WERI-Rb-1 (cell line): Measurements from ENCODE around the gene EIF1B.

ENCODE experiments used
- DNase-seq: peaks from one replicate; pipeline ENCODE4 v3.0.0-alpha.2; 2020
- H3K27ac ChIP-seq: fragments of 250-450 bp; sonication (Bioruptor Pico); 2 replicates; pipeline ENCODE4 v1.5.1; 2020; ENCODE audit warnings: mild to moderate bottlenecking, moderate library complexity
- H3K27me3 ChIP-seq: fragments of 250-450 bp; sonication (Bioruptor Pico); 2 replicates; pipeline ENCODE4 v1.5.1; 2021; ENCODE audit warnings: mild to moderate bottlenecking, low read depth, moderate library complexity; ENCODE audit not compliant: insufficient read depth, severe bottlenecking
- H3K36me3 ChIP-seq: fragments of 250-450 bp; sonication (Bioruptor Pico); 2 replicates; pipeline ENCODE4 v1.5.1; 2020; ENCODE audit warnings: mild to moderate bottlenecking, moderate library complexity
- H3K4me3 ChIP-seq: 2 replicates; pipeline ENCODE4 v1.5.1; 2011; ENCODE audit warnings: low read depth, mild to moderate bottlenecking, control low read depth, low read length
- H3K9me3 ChIP-seq: fragments of 250-450 bp; sonication (Bioruptor Pico); 2 replicates; pipeline ENCODE4 v1.5.1; 2021; ENCODE audit warnings: mild to moderate bottlenecking, moderate library complexity; ENCODE audit not compliant: severe bottlenecking
- TF ChIP-seq, protein P1 (sequence below): IDR thresholded peaks from 2 replicates; pipeline ENCODE4 v1.5.1; 2011; ENCODE audit warnings: low read depth, mild to moderate bottlenecking, control low read depth, inconsistent platforms, low read length

Gene EIF1B

DNA sequence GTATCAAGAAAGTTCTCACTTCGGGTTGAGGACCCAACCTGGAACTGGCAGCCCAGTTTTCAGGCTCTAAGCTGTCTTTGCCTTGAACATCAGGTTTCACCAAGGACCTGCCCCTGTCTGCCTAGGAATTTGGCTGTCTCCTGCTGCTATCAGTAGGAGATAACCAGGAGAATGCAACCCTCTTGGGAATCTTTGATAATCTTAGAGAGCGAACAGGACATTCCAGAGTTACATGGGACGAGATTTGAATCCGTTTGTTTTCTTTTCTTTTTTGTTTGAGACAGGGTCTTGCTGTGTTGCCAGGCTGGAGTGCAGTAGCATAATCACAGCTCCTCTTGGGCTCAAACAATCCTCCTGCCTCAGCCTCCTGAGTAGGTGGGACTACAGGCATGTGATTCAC, 18.0 kb upstream of the EIF1B start:
- DNase-seq = no peak
- Histone ChIP-seq H3K27me3 (no peaks in the 10 kb centered on the region), H3K36me3 (no peaks in the 10 kb centered on the region), H3K4me3 (no peak overlapping the region), H3K27ac (no peak overlapping the region), H3K9me3 (no peaks in the 10 kb centered on the region)
- TF ChIP-seq, protein P1, sequence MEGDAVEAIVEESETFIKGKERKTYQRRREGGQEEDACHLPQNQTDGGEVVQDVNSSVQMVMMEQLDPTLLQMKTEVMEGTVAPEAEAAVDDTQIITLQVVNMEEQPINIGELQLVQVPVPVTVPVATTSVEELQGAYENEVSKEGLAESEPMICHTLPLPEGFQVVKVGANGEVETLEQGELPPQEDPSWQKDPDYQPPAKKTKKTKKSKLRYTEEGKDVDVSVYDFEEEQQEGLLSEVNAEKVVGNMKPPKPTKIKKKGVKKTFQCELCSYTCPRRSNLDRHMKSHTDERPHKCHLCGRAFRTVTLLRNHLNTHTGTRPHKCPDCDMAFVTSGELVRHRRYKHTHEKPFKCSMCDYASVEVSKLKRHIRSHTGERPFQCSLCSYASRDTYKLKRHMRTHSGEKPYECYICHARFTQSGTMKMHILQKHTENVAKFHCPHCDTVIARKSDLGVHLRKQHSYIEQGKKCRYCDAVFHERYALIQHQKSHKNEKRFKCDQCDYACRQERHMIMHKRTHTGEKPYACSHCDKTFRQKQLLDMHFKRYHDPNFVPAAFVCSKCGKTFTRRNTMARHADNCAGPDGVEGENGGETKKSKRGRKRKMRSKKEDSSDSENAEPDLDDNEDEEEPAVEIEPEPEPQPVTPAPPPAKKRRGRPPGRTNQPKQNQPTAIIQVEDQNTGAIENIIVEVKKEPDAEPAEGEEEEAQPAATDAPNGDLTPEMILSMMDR = no peak

DNA sequence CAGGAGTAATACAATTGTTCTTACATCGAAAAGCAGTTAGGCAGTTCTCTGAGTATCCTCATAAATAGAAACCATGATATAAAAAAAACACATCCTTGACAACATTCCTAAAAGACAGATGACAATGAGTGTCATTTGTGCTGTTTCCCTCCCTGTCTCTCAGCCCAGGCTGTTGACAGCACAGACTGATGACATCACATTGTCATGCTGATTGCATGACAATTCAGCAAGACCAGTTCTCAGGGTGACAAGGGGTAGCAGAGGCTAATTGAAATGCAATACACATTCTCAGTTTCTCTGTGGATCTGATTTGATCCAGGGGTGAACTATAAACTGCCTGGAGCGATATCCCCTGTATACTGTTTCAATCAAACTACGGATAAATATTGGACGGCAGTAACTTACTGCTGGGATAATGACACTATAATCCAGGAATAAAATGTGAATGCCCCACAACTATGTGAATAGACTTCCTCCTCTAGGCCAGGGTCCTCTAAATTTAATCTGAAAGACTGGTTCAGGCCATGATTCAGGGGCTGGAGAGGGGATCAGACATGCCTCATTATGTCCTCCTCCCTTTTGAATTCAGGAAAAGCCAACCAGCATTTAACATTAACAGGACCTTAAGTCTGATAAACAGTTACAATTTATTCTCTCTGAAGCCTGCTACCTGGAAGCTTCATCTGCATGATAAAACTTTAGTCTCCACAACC, 16.7 kb upstream of the EIF1B start:
- TF ChIP-seq, protein P1 = no peak
- no peaks in the 10 kb centered on the region for H3K27me3 ChIP-seq
- no peak for DNase-seq
- no peak overlapping the region for H3K4me3 ChIP-seq
- H3K9me3 ChIP-seq = no peaks in the 10 kb centered on the region
- no peaks in the 10 kb centered on the region for H3K36me3 ChIP-seq
- no peak overlapping the region for H3K27ac ChIP-seq

DNA sequence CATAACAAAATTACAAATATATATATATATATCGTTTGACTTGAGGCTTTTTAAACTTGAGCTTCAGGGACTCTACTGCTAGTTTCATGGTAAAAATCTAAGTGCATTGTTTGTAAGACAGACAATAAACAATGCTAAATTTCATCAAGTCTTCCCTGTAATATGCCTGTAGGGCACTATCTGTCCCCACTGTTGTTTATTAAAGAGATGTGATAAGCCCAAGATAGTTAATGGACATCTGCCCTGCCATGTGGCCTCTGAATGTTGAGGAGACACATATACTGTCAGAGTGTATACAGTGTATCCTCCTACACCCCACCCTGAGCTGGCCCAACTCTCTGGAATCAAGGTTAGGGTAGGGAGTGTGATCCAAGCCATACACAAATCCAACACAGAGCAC, 15.1 kb upstream of the EIF1B start:
- H3K4me3 ChIP-seq = no peak overlapping the region
- H3K36me3 ChIP-seq = no peaks in the 10 kb centered on the region
- no peak for DNase-seq
- no peaks in the 10 kb centered on the region for H3K27me3 ChIP-seq
- H3K27ac ChIP-seq = no peak overlapping the region
- TF ChIP-seq, protein P1 = no peak
- H3K9me3 ChIP-seq = no peaks in the 10 kb centered on the region

DNA sequence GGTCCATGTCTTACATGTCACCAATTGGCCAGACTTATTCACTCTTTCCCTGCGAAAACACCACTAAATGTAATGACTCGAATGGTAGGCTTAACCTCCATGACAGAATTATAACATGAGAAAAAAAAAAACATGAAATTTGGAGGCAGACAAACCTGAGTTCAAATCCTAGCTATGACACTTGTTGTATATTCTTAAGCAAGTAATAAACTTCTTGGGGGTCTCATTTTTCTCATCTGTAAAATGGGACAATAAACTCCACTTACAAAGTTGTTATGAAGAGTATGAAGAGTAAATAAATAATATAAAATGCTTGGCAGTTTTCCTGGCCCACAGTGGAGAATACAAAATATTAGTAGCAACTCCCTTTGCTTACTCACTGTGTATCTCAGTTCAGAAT, 11.4 kb upstream of the EIF1B start:
- Histone ChIP-seq H3K27ac (no peak overlapping the region), H3K27me3 (no peaks in the 10 kb centered on the region), H3K9me3 (no peaks in the 10 kb centered on the region), H3K36me3 (no peaks in the 10 kb centered on the region), H3K4me3 (no peak overlapping the region)
- DNase-seq = no peak
- TF ChIP-seq, protein P1 = no peak

DNA sequence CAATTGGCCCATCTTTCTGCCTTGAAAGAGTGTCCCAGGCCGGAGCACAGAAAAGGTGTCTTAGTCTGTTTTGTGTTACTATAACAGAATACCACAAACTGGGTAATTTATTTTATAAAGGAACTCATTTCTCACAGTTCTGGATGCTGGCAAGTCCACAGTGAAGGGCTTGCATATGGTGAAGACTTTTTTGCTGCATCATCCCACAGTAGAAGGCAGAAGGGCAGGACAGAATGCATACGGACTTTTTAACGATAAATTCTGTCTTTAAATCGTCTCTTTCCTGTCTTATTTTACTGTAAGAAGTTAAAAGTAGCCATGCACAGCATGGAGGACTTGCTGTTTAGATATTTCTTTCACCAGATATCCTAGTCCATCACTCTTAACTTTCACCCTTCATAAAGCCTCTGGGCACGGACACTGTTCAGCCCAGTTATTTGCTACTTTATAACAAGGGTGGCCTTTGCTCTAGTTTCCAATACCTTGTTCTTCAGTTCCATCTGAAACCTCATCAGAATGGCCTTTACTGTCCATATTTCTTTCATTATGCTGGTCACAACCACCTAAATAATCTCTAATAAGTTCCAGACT, 10.3 kb upstream of the EIF1B start:
- Histone ChIP-seq H3K4me3 (no peak overlapping the region), H3K9me3 (no peaks in the 10 kb centered on the region), H3K27me3 (no peaks in the 10 kb centered on the region), H3K36me3 (no peaks in the 10 kb centered on the region), H3K27ac (no peak overlapping the region)
- DNase-seq = no peak
- TF ChIP-seq, protein P1 = no peak
